Osteoblast (primary cell): ENCODE results near the gene MLEC. TPM values are rescaled to one million over a fixed set of nuclear protein-coding genes. Genes with fewer than 3 reads are reported as not detected.

ENCODE experiments used
- DNase-seq: peaks from one replicate; pipeline ENCODE4 v3.0.0; 2011; ENCODE audit warnings: low spot score, mixed read lengths; ENCODE audit not compliant: insufficient read length; ENCODE audit errors: missing footprints
- H2AFZ ChIP-seq: 2 replicates; pipeline ENCODE4 v1.6.0; 2011; ENCODE audit warnings: mild to moderate bottlenecking, low read length
- H3K27ac ChIP-seq: 2 replicates; pipeline ENCODE4 v1.5.1; 2011; ENCODE audit warnings: mild to moderate bottlenecking, low read depth, low read length, moderate library complexity
- H3K27me3 ChIP-seq: 2 replicates; pipeline ENCODE4 v1.6.0; 2012; ENCODE audit warnings: mild to moderate bottlenecking, control low read depth, inconsistent platforms, low read length, moderate library complexity; ENCODE audit not compliant: insufficient read depth
- H3K36me3 ChIP-seq: 2 replicates; pipeline ENCODE4 v1.5.1; 2011; ENCODE audit warnings: mild to moderate bottlenecking, low read length, control low read depth, moderate library complexity; ENCODE audit not compliant: insufficient read depth
- H3K4me1 ChIP-seq: 2 replicates; pipeline ENCODE4 v1.5.1; 2011; ENCODE audit warnings: mild to moderate bottlenecking, low read length, control low read depth, moderate library complexity; ENCODE audit not compliant: insufficient read depth
- H3K4me2 ChIP-seq: 2 replicates; pipeline ENCODE4 v1.6.0; 2011; ENCODE audit warnings: mild to moderate bottlenecking, low read length; ENCODE audit not compliant: insufficient read depth
- H3K4me3 ChIP-seq: fragments of 200-600 bp; sonication (generic); 3 replicates; pipeline ENCODE4 v1.5.1; 2012; ENCODE audit warnings: mild to moderate bottlenecking, low read length, inconsistent platforms; ENCODE audit not compliant: insufficient read depth
- H3K79me2 ChIP-seq: 2 replicates; pipeline ENCODE4 v1.6.0; 2012; ENCODE audit warnings: mild to moderate bottlenecking, low read length, control low read depth, inconsistent platforms; ENCODE audit not compliant: insufficient read depth
- H3K9me3 ChIP-seq: 2 replicates; pipeline ENCODE4 v1.5.1; 2011; ENCODE audit warnings: low read depth, low read length, control low read depth
- H4K20me1 ChIP-seq: 2 replicates; pipeline ENCODE4 v1.6.0; 2012; ENCODE audit warnings: mild to moderate bottlenecking, low read length, control low read depth; ENCODE audit not compliant: insufficient read depth
- CTCF ChIP-seq: IDR thresholded peaks from 2 replicates; pipeline ENCODE4 v1.5.1; 2011; ENCODE audit warnings: mild to moderate bottlenecking, low read depth, low read length, moderate library complexity; ENCODE audit errors: extremely low read depth
- total RNA-seq: library from RNA; depleted of rRNA; stranded (reverse); fragments of >200 nt; gene quantifications from 2 replicates; pipeline ENCODE4 v1.2.3, GENCODE V29; 2012

Gene MLEC
- total RNA-seq, 1 donor, result 89.8 TPM

- Histone ChIP-seq H4K20me1 (no peaks in the 10 kb centered on the region), H3K9me3 (no peaks in the 10 kb centered on the region), H3K4me3 (no peak overlapping the region), H3K27ac (no peak overlapping the region), H3K4me2 (no peak overlapping the region), H3K27me3 (no peaks in the 10 kb centered on the region), H3K36me3 (no peaks in the 10 kb centered on the region), H2AFZ (no peak overlapping the region), H3K79me2 (no peaks in the 10 kb centered on the region), H3K4me1 (no peaks in the 10 kb centered on the region)
- no peak for TF ChIP-seq CTCF
- DNase-seq, result no peak
These were observed 64.4 kb downstream of the MLEC start for GRCh38 chr12:120751389-120751788.

Other genes with a start within 250 kb of the MLEC start
- 224 and 256 TPM in 2 replicates for gene COX6A1, start 249.0 kb upstream of the MLEC start, total RNA-seq
- gene TRIAP1, start 240.8 kb upstream of the MLEC start, total RNA-seq, result 19.2 and 19.9 TPM in 2 replicates
- gene GATC, start 240.7 kb upstream of the MLEC start, total RNA-seq, result 14.5 and 20.0 TPM in 2 replicates
- 103 and 107 TPM in 2 replicates for gene SRSF9, start 217.4 kb upstream of the MLEC start, total RNA-seq
- 162 and 168 TPM in 2 replicates for gene DYNLL1, start 191.0 kb upstream of the MLEC start, total RNA-seq
- 15.2 and 19.2 TPM in 2 replicates for gene COQ5, start 158.0 kb upstream of the MLEC start, total RNA-seq
- 117 and 122 TPM in 2 replicates for gene RNF10, start 152.8 kb upstream of the MLEC start, total RNA-seq
- 19.4 and 26.8 TPM in 2 replicates for gene POP5, start 105.7 kb upstream of the MLEC start, total RNA-seq
- gene CABP1, start 46.5 kb upstream of the MLEC start, total RNA-seq, result not detected in 2 replicates
- gene UNC119B, start 23.3 kb downstream of the MLEC start, total RNA-seq, result 23.2 and 24.5 TPM in 2 replicates
- 10.5 and 12.7 TPM in 2 replicates for gene ACADS, start 38.7 kb downstream of the MLEC start, total RNA-seq
- 10.9 TPM in 2 replicates for gene SPPL3, start 217.2 kb downstream of the MLEC start, total RNA-seq